OCI-LY1 (cell line): ENCODE results near the gene ARHGEF6.

Experiments used
- CTCF ChIP-seq: fragments of 200-600 bp; sonication (generic), shearing (Covaris generic); IDR thresholded peaks from 2 replicates; pipeline ENCODE4 v1.5.1; 2017; ENCODE audit warnings: mild to moderate bottlenecking, antibody characterized with exemption, low read length, moderate library complexity, mixed read lengths
- EZH2 ChIP-seq: fragments of 200-600 bp; sonication (generic), shearing (Covaris generic); IDR thresholded peaks from 2 replicates; pipeline ENCODE4 v1.8.0; 2017; ENCODE audit warnings: borderline replicate concordance, mixed run types, mild to moderate bottlenecking, antibody characterized with exemption, low read length, moderate library complexity, mixed read lengths

GRCh38 chrX:136754651-136755050, 26.1 kb downstream of the ARHGEF6 start:
- no peak for TF ChIP-seq CTCF
- no peak for TF ChIP-seq EZH2
